ENCODE measurements around the gene SLC12A9.
"Not testable (repeated sequence)": the region's sequence is repeated elsewhere in the genome, so short reads cannot be mapped to it uniquely, and the experiment has no call there.

The SLC12A9 gene, protein sequence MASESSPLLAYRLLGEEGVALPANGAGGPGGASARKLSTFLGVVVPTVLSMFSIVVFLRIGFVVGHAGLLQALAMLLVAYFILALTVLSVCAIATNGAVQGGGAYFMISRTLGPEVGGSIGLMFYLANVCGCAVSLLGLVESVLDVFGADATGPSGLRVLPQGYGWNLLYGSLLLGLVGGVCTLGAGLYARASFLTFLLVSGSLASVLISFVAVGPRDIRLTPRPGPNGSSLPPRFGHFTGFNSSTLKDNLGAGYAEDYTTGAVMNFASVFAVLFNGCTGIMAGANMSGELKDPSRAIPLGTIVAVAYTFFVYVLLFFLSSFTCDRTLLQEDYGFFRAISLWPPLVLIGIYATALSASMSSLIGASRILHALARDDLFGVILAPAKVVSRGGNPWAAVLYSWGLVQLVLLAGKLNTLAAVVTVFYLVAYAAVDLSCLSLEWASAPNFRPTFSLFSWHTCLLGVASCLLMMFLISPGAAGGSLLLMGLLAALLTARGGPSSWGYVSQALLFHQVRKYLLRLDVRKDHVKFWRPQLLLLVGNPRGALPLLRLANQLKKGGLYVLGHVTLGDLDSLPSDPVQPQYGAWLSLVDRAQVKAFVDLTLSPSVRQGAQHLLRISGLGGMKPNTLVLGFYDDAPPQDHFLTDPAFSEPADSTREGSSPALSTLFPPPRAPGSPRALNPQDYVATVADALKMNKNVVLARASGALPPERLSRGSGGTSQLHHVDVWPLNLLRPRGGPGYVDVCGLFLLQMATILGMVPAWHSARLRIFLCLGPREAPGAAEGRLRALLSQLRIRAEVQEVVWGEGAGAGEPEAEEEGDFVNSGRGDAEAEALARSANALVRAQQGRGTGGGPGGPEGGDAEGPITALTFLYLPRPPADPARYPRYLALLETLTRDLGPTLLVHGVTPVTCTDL

DNA sequence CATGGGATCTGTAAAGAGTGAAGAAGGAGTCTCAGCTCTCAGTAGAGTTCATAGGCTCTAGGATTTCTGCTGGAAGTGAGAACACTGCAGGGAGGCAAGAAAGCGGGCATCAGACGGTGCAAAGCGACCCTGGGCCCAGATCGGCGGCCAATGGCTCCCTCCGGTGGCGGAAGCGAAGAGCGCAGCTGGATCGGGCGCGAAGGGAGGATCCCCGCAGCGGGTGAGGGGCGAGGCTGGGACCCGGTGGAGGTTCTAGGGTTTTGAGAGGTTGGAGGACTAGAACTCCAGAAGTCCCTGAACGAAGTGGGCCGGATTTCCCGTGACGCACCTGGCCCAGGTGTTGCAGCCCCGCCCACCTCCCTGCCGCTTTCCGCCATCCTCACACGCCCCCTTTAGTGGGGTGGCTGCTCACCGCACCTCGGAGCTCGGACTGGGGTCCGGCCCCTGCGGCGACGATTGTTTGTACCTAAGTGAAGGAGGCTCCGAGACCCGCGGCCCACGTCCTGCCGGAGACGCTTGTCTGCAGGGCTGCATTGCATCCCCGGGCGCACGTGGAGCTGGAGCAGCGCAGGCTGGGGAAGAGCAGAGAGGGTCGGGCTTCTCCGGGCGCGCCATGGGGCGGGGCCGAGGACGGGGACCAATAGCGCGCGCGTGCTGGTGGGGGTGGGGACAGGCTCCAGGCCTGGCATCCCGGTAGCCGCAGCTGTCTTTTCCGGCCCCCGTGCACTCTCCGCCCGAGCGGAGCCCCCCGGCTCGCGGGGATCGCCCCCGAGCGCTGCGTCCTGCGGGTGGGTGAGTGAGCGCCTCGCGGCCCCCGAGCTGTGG is at the start of gene SLC12A9:
Gene SLC12A9 (plus strand): TSS at position 666 of the 825 bp plus-strand sequence. CDS start 1,485 bp downstream, outside the sequence.
- peak; percentile 62 to 65 for DNase-seq (ENCODE audit: low read depth in 2 of 2, low spot score in 1 of 2)

DNA sequence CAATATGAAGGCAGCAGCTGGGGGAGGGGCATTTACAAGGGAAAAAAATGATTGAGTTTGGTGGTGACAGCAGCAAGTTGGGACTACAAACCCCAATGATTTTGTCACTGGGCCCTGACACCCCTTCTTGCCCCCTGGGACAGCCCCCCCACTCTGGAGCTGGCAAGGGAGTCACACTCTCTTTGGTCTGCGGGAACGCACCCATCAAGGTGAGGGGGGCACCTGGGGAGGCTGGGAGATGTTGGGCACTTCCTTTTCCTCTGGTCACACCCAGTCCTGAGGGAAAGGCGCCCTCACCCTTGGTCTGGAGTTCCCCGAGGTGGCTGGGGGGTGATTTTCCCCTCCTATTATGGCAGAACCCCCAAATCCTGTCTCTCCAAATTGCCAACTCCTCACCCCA is 49.6 kb upstream of the SLC12A9 start:
- DNase-seq (ENCODE audit: low read depth in 2 of 2, low spot score in 1 of 2): no peak

DNA sequence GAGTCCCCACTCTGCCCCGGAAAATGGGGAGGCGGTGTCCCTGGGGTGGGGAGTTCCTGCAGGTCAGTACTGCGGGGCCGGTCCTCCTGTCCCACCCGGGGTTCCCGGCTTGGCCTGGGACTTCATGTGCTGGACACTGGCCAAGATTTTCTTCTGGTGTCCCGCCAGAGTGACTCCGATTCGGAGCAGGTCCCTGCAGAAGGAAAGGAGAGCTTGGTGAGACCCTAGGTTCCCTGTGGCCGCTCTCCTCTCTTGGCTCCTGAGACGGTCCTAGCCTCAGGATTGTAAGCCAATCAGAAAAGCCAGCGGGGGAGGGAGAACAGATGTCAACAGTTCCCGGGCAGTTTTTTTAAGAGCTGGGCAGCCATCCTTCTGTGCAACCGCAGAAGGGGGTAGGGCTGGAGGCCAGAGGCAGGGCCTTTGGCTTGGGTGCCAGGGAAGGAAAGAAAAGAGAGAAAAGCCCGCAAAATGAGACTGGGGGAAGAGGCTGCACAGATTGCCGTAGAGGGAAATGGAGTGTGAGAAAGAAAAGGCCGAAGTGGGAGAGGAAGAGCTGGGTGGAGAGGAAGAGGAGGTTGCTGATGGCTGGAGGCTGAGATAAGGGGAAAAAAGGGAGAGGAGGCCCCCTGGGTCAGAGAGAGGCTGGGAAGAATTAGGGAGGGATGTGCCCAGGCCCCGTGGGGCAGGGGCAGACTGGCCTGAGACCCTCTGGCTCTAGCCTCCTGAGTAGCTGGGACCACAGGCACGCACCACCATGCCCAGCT is 48.9 kb upstream of the SLC12A9 start:
- no peak for DNase-seq (ENCODE audit: low read depth in 2 of 2, low spot score in 1 of 2)

DNA sequence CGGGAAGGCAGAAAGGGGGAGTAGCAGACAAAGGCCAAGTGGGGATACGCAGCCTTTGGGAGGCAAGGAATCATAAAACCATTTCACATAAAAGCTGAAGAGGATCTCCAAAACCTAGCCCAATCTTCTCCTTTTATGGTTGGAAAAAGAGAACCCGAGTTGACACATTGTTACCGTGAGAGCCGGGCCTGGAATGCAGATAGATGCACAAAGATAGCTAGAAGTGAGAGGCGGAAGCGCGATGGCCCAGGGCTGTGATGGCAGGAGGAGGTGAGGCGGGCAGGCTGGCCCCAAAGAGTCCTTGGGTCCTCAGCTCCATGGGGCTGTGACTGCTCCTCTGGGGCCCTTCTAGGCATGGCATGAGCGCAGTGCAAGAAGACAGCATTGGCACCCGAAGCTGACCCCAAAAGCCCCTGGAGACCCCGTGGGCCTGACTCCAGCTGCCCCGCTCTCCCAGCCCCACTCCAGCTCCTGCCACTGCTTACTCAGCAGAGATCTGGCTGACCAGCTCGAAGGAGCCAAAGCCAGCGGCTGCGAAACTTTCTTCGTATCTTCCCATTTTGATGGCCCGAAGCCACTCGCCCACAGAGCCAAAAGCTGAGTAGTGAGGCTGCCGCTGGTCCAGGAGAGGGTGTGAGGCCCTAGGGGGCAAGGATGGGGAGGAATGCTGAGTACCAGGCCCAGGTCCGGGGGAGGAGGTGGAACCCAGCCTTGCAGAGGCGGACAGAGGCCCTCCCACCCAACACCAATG is 47.7 kb upstream of the SLC12A9 start:
- DNase-seq (ENCODE audit: low read depth in 2 of 2, low spot score in 1 of 2): no peak

DNA sequence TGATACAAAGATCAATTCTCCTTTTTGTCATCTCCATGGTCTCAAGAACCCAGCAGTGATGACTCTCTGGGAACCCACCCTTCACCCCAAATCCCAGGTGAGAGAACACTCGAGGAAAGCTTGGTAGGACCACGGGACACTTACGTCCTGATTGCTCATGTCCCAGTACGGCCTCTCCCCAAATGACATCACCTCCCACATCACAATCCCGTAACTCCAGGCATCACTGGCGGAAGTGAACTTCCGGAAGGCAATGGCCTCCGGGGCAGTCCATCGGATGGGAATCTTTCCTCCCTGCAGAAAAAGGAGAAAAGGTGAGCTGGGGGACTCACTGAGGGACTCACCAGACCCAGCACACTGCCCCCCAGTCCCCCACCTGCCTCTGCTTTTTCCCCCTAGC is 46.2 kb upstream of the SLC12A9 start:
- no peak for DNase-seq (ENCODE audit: low read depth in 2 of 2, low spot score in 1 of 2)

DNA sequence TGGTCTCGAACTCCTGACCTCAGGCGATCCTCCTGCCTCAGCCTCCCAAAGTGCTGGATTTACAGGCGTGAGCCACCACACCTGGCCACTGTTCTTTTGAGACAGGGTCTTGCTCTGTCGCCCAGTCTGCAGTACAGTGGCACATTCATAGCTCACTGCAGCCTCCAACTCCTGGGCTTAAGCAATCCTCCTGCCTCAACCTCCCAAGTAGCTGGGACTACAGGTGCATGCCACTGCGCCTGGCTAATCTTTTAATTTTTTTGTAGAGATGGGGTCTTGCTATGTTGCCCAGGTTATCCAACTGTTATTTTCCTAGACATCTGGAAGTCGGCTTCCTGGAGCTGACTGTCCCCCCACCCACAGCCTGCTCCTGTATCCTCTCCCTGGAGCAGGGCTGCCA is 45.6 kb upstream of the SLC12A9 start:
- not testable (repeated sequence) for DNase-seq (ENCODE audit: low read depth in 2 of 2, low spot score in 1 of 2)

DNA sequence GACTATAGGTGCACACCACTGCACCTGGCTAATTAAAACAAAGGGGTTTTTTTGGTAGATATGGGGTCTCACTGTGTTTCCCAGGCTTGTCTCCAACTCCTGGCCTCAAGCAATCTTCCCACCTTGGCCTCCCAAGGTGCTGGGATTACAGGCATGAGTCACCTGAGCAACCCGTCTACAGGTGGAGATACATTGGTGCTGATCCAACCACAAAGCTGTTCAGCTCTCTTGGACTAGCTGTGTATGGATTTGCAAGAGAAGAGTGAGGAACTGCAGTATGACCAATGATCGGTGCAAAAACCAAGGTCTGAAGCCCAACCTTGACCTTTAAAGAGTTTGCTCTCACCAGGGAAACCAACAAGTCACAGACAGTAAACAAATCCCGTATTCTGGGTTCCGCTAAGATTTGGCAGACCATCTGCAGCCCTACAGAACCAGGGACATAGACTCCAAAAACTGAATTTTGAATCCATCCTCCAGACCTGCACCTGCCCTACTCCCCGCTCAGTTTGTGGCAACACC is 44.1 kb upstream of the SLC12A9 start:
- DNase-seq (ENCODE audit: low read depth in 2 of 2, low spot score in 1 of 2): no peak

DNA sequence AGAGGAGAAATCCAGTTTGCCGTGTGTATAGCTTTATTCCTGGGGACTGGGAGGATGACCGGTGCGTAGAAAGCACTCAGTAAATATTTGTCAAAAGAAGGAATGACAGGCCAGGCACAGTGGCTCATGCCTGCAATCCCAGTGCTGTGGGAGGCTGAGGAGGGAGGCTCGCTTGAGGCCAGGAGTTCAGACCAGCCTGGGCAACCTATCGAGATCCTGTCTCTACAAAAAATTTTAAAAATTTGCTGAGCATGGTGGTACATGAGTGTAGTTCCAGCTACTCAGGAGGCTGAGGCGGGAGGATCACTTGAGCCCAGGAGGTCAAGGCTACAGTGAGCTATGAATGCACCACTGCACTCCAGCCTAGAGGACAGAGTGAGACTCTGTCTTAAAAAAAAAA is 41.0 kb upstream of the SLC12A9 start:
- DNase-seq (ENCODE audit: low read depth in 2 of 2, low spot score in 1 of 2): no peak

DNA sequence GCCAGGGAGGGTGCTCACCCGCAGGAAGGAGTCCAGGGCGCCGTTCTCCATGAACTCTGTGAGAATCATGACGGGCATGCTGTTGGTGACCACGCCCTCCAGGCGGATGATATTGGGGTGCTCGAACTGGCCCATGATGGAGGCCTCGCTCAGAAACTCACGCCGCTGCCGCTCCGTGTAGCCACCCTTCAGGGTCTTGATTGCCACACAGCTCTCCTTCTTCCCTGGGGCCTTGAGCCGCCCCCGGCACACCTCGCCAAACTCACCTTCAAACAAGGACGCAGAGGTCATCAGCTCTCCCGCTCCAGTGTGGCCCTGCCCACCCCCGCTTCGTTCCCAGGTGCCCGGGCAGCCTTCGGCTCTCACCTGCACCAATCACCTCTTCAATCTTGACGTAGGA is 39.8 kb upstream of the SLC12A9 start:
- DNase-seq (ENCODE audit: low read depth in 2 of 2, low spot score in 1 of 2): no peak

DNA sequence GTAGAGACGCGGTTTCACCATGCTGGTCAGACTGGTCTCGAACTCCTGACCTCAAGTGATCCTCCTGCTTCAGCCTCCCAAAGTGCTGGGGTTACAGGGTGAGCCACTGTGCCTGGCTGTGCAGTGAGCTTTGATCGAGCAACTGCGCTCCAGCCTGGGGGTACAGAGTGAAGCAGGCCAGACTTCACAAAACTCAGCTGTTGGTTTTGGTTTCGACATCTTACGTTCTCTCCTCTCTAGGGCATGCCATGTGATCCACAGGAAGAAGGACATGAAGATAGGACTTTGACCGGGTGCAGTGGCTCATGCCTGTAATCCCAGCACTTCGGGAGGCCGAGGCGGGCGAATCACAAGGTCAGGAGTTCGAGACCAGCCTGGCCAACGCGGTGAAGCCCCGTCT is 36.0 kb upstream of the SLC12A9 start:
- DNase-seq (ENCODE audit: low read depth in 2 of 2, low spot score in 1 of 2): not testable (repeated sequence)

DNA sequence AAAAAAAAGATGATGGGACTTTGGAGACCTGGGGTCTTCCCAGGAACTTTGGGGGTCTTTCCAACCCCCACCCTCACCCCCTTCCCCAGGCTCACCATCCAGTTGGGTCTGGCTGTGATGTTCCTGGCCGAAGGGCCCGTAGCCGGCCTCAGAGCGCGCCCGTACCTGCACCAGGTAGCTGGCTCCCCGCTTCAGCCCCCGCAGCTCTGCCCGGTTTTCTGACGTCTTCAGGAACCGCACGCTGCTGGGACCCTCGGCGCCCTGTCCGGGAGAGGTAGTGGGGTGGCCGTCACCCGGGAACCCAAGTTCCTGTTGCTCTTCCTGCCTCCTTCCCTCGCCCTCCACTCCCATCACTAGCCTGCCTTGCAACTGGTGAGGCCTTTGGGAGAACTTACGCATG is 35.4 kb upstream of the SLC12A9 start:
- no peak for DNase-seq (ENCODE audit: low read depth in 2 of 2, low spot score in 1 of 2)

DNA sequence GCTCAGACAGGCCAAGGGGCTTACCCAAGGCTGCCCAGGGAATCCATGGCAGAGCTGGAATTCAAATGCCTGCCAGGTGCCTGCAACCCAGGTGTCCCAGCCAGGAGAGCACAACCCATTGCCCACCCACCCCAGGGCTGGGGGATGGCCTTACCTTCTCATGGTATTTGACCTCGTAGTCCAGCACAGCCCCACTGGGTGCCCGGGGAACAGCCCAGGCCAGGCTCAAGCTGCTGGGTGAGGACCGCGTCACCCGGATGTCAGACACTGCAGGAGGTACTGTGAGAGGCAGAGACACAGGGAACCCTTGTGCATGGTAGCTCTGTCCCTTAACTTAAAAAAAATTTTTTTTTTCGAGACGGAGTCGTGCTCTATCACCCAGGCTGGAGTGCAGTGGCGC is 34.1 kb upstream of the SLC12A9 start:
- DNase-seq (ENCODE audit: low read depth in 2 of 2, low spot score in 1 of 2): no peak

DNA sequence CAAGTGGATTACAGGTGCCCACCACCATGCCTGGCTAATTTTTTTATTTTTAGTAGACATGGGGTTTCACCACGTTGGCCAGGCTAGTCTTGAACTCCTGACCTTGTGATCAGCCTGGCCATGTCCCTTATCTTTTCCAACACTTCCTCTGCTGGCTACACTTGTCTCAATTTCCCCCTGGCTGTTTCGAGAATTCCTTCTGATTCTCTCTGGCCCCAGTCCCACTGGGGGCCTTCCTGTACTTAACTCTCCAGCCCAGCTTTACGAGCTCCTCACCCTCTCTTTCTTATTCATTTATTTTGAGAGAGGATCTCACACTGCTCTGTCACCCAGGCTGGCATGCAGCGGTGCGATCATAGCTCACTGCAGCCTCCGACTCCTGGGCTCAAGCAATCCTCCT is 33.7 kb upstream of the SLC12A9 start:
- DNase-seq (ENCODE audit: low read depth in 2 of 2, low spot score in 1 of 2): no peak

DNA sequence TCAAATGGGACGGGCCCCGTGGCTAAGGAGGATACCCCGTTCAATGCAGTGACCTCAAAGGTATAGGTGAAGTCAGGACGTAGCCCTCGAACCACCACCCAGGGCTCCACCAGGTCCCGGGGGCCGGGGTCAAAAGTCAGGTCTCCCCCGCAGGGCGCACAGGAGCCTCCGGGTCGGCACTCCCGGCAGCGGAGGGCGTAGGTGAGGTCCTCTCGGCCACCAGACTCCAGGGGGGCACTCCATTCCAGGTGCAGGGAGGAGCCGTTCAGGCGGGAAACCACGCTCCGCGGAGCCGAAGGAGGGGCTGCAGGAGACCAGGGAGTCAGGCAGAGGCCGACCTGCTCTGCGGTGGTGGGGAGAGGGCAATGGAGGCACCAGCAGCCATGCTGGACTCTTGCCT is 32.9 kb upstream of the SLC12A9 start:
- no peak for DNase-seq (ENCODE audit: low read depth in 2 of 2, low spot score in 1 of 2)

DNA sequence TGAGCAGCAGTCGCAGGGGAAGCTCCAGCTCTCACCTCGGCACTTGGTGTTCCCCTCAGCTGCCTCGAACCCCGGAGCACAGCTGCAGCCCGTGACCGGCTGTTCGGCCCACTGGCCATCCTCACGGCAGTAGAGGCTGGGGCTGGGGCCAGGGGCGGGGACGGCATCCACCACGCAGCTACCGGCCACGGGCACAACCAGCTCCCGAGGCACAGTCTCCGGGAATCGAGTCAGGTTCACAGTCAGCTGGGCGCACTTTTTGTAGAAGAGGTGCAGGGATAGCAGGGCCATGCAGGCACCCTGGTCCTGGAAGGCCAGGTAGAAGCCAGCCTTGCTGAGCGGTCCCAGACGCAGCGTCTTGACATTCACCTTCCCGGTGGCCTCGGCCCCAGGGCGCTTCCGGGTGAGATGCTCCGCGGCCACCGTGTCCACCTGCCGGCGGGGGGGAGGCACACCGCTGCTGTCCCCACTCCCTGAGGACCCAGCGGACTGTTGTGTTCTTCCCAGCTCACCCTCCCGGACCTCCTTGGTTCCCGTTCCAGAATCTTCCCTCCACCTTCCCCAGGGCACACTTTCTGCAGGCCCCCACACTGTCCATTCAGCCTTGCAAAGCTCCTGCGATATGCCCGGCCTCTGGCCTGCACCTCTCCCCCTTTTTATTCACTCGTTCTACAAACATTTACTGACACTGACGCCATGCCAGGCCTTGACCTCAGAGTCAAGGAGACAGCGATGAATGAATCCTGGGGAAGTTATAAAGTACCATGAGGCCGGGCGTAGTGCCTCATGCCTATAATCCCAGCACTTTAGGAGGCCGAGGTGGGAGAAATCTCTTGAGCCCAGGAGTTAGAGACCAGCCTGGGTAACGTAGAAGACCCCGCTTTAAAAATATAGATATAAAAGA is 30.0 kb upstream of the SLC12A9 start:
- no peak for DNase-seq (ENCODE audit: low read depth in 2 of 2, low spot score in 1 of 2)

DNA sequence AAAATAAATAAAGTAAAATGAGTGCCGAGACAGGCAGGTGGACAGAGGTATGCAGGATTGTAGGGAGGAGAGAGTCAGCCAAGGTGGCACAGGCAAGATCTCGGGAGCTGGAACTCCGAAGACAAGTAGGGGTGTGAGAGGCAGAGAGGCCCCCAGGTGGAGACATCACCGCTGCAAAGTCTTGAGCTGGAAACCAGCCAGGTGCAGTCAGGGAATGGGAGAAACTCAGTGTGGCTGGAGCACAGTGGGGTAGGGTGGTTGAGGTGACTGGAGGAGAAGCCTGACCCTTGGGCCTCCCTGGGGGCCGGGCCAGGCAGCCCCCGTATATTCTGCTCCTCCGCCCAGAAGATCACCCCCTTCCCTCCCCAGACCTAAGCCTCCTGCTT is 29.4 kb upstream of the SLC12A9 start:
- DNase-seq (ENCODE audit: low read depth in 2 of 2, low spot score in 1 of 2): no peak

DNA sequence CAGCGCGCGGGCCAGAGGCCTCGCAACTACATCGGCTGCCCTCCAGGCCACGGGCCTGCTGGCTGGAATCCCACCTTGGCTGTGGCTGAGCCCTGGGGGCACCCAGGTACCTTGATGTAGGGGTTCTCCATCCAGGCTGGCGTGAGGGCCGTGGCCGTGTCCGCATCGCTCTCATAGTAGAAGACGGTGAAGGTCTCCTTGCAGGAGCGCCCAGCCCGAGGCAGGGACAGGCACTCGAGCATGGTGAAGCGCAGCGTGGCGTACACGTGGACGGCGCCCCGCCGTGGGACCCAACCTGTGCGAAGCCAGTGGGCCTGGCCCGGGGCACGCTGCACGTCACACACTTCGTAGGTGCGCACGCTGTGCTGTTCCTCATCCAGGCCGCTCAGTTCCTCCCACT is 29.0 kb upstream of the SLC12A9 start:
- no peak for DNase-seq (ENCODE audit: low read depth in 2 of 2, low spot score in 1 of 2)

DNA sequence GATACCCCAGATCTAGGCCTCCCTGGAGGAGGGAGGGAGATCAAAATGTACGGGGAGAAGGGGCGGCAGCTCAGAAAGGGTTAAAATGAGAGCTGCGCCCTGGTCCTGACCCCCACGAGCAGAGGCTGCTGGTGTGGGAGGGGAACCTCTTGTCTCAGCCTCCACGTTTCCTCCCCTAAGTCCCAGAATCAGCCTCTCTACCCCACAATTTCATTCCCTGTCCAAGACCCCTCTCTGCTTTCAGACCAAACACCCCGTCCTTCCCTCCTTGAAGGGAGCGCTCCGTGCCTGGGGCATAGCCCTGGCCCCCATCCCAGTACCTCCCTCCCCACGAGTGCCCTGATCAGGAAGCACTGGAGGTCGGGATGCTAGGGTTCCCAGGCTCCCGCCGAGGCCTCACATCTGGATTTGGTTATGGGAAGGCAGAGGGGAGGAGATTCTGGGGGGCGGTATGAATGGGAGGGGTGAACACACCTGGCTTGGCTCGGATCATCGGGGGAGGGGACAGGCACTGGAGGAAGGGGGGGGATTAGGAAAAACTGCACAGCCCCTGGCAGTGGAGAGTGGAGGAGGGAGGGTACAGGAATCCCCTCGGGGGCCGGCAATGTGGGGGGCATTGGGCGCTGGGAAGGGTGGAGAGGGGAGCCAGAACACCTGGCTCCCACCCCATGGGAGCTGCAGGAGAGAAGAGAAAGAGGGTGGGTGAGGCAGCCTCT is 27.9 kb upstream of the SLC12A9 start:
- DNase-seq (ENCODE audit: low read depth in 2 of 2, low spot score in 1 of 2): no peak

Data from stimulated activated CD8-positive, alpha-beta memory T cell treated with anti-CD3 and anti-CD28 coated beads, Interleukin-4, amount 100 ng/mL, for 1 hour (primary cell).